Left ventricle myocardium inferior (tissue), 1 donor: Measurements from ENCODE around the gene PACRGL. TPM values are rescaled to one million over a fixed set of nuclear protein-coding genes. Genes with fewer than 3 reads are reported as not detected.

Source experiments
- DNase-seq: peaks from one replicate; pipeline ENCODE4 v3.0.0-alpha.2; 2020
- H3K27ac ChIP-seq: fragments of 200-600 bp; replicated peaks from 2 replicates; pipeline ENCODE4 v1.8.0; 2021
- H3K27me3 ChIP-seq: fragments of 200-600 bp; 2 replicates; pipeline ENCODE4 v1.8.0; 2021; ENCODE audit warnings: low read depth
- H3K36me3 ChIP-seq: fragments of 200-600 bp; 2 replicates; pipeline ENCODE4 v1.8.0; 2021
- H3K4me1 ChIP-seq: fragments of 200-600 bp; 2 replicates; pipeline ENCODE4 v1.8.0; 2021
- H3K4me3 ChIP-seq: fragments of 200-600 bp; 2 replicates; pipeline ENCODE4 v1.8.0; 2021; ENCODE audit warnings: mild to moderate bottlenecking, moderate library complexity
- H3K9me3 ChIP-seq: fragments of 200-600 bp; replicated peaks from 2 replicates; pipeline ENCODE4 v1.8.0; 2021
- intact Hi-C: fragments of 100-400 bp; cut with micrococcal nuclease; formaldehyde crosslinking; loops from one replicate; pipeline ENCODE4 v1.11.0; 2022
- total RNA-seq: library from RNA; stranded (reverse); fragmentation: NEBNext Ultra II Directional; extraction: Animal tissue kit (Norgen Biotek cat#: 25700); gene quantifications from one replicate; pipeline ENCODE4 v1.2.1, GENCODE V29; 2021
- TF ChIP-seq, protein P1 (sequence below): fragments of 200-600 bp; IDR thresholded peaks from 2 replicates; pipeline ENCODE4 v1.8.0; 2021; ENCODE audit warnings: antibody characterized with exemption, mild to moderate bottlenecking, borderline replicate concordance
- donor health status: DM: no; HTN: yes; CAD: no; lungs with severe emphysema.

The PACRGL gene
- total RNA-seq, 1 donor from 2014 or later: 9.8 TPM

DNA sequence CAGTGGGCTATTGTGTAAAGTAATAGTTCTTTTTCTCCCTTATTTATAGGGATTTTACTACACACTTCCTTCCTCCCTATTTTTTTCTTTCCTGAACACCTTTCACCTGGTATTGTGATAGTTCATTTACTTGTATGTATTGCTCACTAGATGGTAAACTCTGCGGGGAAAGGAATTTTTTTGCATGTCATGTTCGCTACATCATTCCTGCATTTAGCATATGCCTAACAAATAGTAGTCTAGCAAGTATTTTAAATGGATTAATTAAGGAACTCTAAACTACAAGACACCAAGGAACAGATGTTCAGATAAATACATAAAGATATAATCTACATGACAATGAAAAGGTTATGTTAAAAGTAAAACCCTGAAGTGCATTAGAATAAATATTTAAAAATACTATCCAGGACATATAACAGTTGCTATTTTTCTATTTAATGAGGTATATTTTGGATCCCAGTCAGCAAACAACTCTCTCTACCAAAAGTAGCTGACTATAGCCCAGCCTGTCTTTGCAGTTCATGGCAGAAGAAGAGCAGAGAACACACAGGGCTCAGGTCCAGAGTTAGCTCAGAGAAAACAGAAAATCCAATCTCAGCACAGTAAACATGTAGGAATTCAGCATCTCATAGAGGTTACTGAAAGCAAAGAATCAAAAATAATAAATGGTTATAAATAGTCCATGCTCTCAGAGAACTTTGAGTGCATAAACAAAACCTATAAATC is 87.8 kb downstream of the PACRGL start:
- no peaks in the 10 kb centered on the region for H3K4me1 ChIP-seq
- H3K27me3 ChIP-seq: no peaks in the 10 kb centered on the region
- intact Hi-C loops: no loop called here
- no peak overlapping the region for H3K4me3 ChIP-seq
- peaks cover 9% of the 10 kb centered on the region for H3K9me3 ChIP-seq
- no peak for DNase-seq
- TF ChIP-seq, protein P1, sequence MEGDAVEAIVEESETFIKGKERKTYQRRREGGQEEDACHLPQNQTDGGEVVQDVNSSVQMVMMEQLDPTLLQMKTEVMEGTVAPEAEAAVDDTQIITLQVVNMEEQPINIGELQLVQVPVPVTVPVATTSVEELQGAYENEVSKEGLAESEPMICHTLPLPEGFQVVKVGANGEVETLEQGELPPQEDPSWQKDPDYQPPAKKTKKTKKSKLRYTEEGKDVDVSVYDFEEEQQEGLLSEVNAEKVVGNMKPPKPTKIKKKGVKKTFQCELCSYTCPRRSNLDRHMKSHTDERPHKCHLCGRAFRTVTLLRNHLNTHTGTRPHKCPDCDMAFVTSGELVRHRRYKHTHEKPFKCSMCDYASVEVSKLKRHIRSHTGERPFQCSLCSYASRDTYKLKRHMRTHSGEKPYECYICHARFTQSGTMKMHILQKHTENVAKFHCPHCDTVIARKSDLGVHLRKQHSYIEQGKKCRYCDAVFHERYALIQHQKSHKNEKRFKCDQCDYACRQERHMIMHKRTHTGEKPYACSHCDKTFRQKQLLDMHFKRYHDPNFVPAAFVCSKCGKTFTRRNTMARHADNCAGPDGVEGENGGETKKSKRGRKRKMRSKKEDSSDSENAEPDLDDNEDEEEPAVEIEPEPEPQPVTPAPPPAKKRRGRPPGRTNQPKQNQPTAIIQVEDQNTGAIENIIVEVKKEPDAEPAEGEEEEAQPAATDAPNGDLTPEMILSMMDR: no peak
- no peak overlapping the region for H3K27ac ChIP-seq
- no peaks in the 10 kb centered on the region for H3K36me3 ChIP-seq
